ENCODE results near the gene VPS9D1.

The VPS9D1 gene

GRCh38 chr16:89709166-89709565 is 11.5 kb downstream of the VPS9D1 start:
- TF ChIP-seq, protein P1, sequence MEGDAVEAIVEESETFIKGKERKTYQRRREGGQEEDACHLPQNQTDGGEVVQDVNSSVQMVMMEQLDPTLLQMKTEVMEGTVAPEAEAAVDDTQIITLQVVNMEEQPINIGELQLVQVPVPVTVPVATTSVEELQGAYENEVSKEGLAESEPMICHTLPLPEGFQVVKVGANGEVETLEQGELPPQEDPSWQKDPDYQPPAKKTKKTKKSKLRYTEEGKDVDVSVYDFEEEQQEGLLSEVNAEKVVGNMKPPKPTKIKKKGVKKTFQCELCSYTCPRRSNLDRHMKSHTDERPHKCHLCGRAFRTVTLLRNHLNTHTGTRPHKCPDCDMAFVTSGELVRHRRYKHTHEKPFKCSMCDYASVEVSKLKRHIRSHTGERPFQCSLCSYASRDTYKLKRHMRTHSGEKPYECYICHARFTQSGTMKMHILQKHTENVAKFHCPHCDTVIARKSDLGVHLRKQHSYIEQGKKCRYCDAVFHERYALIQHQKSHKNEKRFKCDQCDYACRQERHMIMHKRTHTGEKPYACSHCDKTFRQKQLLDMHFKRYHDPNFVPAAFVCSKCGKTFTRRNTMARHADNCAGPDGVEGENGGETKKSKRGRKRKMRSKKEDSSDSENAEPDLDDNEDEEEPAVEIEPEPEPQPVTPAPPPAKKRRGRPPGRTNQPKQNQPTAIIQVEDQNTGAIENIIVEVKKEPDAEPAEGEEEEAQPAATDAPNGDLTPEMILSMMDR (conservative IDR thresholded peaks at IDR 0.05; ENCODE audit: low read depth, low read length): no peak
- H3K4me3 ChIP-seq (ENCODE audit: low read length): no peak overlapping the region

DNA sequence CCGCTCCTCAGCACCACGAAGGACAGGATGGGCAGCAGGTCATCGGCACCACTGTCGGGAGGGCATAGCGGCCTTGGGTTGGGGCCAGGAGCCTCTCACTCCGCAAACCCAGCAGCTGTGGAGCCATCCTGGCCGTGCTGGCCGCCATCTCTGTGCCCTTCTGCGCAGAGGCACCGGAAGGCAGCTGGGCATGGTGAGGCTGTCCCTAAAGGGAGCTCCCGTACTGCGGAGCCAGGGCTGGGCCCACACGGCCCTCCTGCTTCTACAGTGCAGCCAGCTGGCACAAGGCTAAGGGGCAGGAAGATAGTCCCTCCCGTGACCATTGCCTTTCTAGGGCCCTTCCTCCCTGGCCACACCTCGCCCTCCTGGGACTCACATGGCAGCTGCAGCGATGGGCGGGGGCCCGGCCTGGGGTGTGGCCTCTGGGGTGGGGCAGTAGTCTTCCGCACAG is 12.2 kb downstream of the VPS9D1 start:
- no peak overlapping the region for H3K4me3 ChIP-seq (ENCODE audit: low read length)
- TF ChIP-seq, protein P1 (conservative IDR thresholded peaks at IDR 0.05; ENCODE audit: low read depth, low read length): no peak
- no peak for DNase-seq (ENCODE audit: low read depth)

More at GRCh38 chr16:89709166-89709565, 11.5 kb downstream of the VPS9D1 start:
- no peak for DNase-seq (ENCODE audit: low read depth)

DNA sequence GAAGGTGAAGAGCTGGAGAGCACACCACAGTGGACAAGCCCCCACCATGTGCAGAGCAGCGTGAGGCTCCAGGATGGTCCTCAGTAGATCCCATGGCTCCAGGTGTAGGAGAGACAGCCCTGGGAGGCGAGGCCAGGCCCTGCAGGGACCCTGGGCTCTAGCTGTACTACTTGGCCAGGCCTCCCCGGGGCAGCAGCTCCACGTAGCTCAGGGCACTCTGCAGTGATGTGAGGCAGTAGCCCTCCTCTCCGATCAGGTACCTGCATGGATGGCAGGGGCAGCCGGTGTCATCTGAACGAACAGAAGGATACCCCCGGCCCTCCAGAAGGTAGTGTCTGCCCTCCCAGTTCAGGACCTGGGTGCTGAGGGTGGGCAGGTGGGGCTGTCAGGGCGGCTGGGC is 13.0 kb downstream of the VPS9D1 start:
- no peak for DNase-seq (ENCODE audit: low read depth)
- TF ChIP-seq, protein P1 (conservative IDR thresholded peaks at IDR 0.05; ENCODE audit: low read depth, low read length): no peak
- no peak overlapping the region for H3K4me3 ChIP-seq (ENCODE audit: low read length)

- no peak overlapping the region for H3K4me3 ChIP-seq (ENCODE audit: low read length)
- TF ChIP-seq, protein P1 (conservative IDR thresholded peaks at IDR 0.05; ENCODE audit: low read depth, low read length): no peak
- no peak for DNase-seq (ENCODE audit: low read depth)
Observed at GRCh38 chr16:89706518-89707260, 14.0 kb downstream of the VPS9D1 start.

GRCh38 chr16:89705006-89705405 is 15.7 kb downstream of the VPS9D1 start:
- no peak for DNase-seq (ENCODE audit: low read depth)
- TF ChIP-seq, protein P1 (conservative IDR thresholded peaks at IDR 0.05; ENCODE audit: low read depth, low read length): no peak
- no peak overlapping the region for H3K4me3 ChIP-seq (ENCODE audit: low read length)

- TF ChIP-seq, protein P1 (conservative IDR thresholded peaks at IDR 0.05; ENCODE audit: low read depth, low read length): no peak
- H3K4me3 ChIP-seq (ENCODE audit: low read length): no peak overlapping the region
- no peak for DNase-seq (ENCODE audit: low read depth)
Observed at GRCh38 chr16:89704281-89704680, 16.4 kb downstream of the VPS9D1 start.

Data from retinal pigment epithelial cell (primary cell).